ENCODE measurements around the gene DSP. TPM values are rescaled to one million over a fixed set of nuclear protein-coding genes. Genes with fewer than 3 reads are reported as not detected.

The DSP gene
- total and polyA plus RNA-seq, 4 experiments from 2014 or later: not detected

- H3K36me3 ChIP-seq (ENCODE audit: insufficient read depth, low read length): peaks cover 21% of the 10 kb centered on the region
Observed at GRCh38 chr6:7593229-7593628, 51.8 kb downstream of the DSP start.

GRCh38 chr6:7594579-7595125 lies 53.2 kb downstream of the DSP start:
- H3K27ac Mint-ChIP-seq: no peak overlapping the region
- Histone ChIP-seq H3K4me3 (ENCODE audit: low read length in 2 of 2) (no peak overlapping the region), H3K27ac (ENCODE audit: low read depth, low read length) (no peak overlapping the region), H3K27me3 (ENCODE audit: insufficient read depth, low read length) (no peaks in the 10 kb centered on the region), H3K9me3 (ENCODE audit: control insufficient read depth in 1 of 2, low read length in 2 of 2) (no peaks in the 10 kb centered on the region), H3K36me3 (ENCODE audit: insufficient read depth, low read length) (peaks cover 21% of the 10 kb centered on the region), H3K4me1 (ENCODE audit: insufficient read depth, low read length) (peaks cover 23% of the 10 kb centered on the region)
- intact Hi-C loops (cut with micrococcal nuclease): loop anchor here (10.0 kb wide), 1 partner anchor 470 kb away; the partner anchor contains the start of gene BLOC1S5
- POLR2A ChIA-PET (ENCODE audit: partially characterized antibody): no interaction called here
- peaks cover 16 to 53% of the 10 kb centered on the region in 2 donors for H3K36me3 Mint-ChIP-seq
- peaks cover 29 to 39% (median 32%) of the 10 kb centered on the region in 4 donors for H3K4me1 Mint-ChIP-seq
- no peaks in the 10 kb centered on the region for H3K27me3 Mint-ChIP-seq
- peaks cover 0 to 2% (median 0%) of the 10 kb centered on the region in 8 donors for H3K9me3 Mint-ChIP-seq
- DNase-seq: no peak
- CTCF ChIA-PET (ENCODE audit: partially characterized antibody): no interaction called here
- H3K4me3 Mint-ChIP-seq: no peak overlapping the region

More at GRCh38 chr6:7593229-7593628, 51.8 kb downstream of the DSP start:
- no peak overlapping the region for H3K4me3 ChIP-seq (ENCODE audit: low read length in 2 of 2)
- H3K4me1 ChIP-seq (ENCODE audit: insufficient read depth, low read length): peaks cover 31% of the 10 kb centered on the region
- H3K27me3 Mint-ChIP-seq: no peaks in the 10 kb centered on the region
- no peak for DNase-seq
- intact Hi-C loops (cut with micrococcal nuclease): loop anchor here (10.0 kb wide), 1 partner anchor 472 kb away; the partner anchor contains the start of gene BLOC1S5
- H3K36me3 Mint-ChIP-seq: peaks cover 4 to 44% of the 10 kb centered on the region in 2 donors
- no peak overlapping the region for H3K4me3 Mint-ChIP-seq
- H3K9me3 Mint-ChIP-seq: peaks cover 0 to 2% (median 0%) of the 10 kb centered on the region in 8 donors
- no peaks in the 10 kb centered on the region for H3K27me3 ChIP-seq (ENCODE audit: insufficient read depth, low read length)
- ChIA-PET POLR2A (ENCODE audit: partially characterized antibody) (no interaction called here), CTCF (ENCODE audit: partially characterized antibody) (no interaction called here)
- no peaks in the 10 kb centered on the region for H3K9me3 ChIP-seq (ENCODE audit: control insufficient read depth in 1 of 2, low read length in 2 of 2)
- no peak overlapping the region for H3K27ac ChIP-seq (ENCODE audit: low read depth, low read length)
- H3K27ac Mint-ChIP-seq: peak overlapping the region in 3 of 7 donors; percentile 0 to 16 (median 4)
- peaks cover 34 to 46% (median 39%) of the 10 kb centered on the region in 4 donors for H3K4me1 Mint-ChIP-seq

GRCh38 chr6:7604003-7604402 lies 62.5 kb downstream of the DSP start:
- no peaks in the 10 kb centered on the region for H3K9me3 Mint-ChIP-seq
- ChIA-PET POLR2A (ENCODE audit: partially characterized antibody) (no interaction called here), CTCF (ENCODE audit: partially characterized antibody) (interaction anchor here (0.6 to 3.3 kb wide), 5 partner anchors 10 to 329 kb away, joined by 3 to 15 read pairs (median 5); no protein-coding TSS in a partner anchor)
- no peaks in the 10 kb centered on the region for H3K9me3 ChIP-seq (ENCODE audit: control insufficient read depth in 1 of 2, low read length in 2 of 2)
- no peak overlapping the region for H3K4me3 Mint-ChIP-seq
- H3K27me3 Mint-ChIP-seq: no peaks in the 10 kb centered on the region
- peak overlapping the region in 4 of 7 donors; percentile 23 to 70 (median 38) for H3K27ac Mint-ChIP-seq
- no peak overlapping the region for H3K27ac ChIP-seq (ENCODE audit: low read depth, low read length)
- no peak for DNase-seq
- H3K36me3 Mint-ChIP-seq: peaks cover 55 to 82% of the 10 kb centered on the region in 2 donors
- H3K4me1 ChIP-seq (ENCODE audit: insufficient read depth, low read length): no peaks in the 10 kb centered on the region
- peaks cover 71% of the 10 kb centered on the region for H3K36me3 ChIP-seq (ENCODE audit: insufficient read depth, low read length)
- no peak overlapping the region for H3K4me3 ChIP-seq (ENCODE audit: low read length in 2 of 2)
- no peaks in the 10 kb centered on the region for H3K27me3 ChIP-seq (ENCODE audit: insufficient read depth, low read length)
- intact Hi-C loops (cut with micrococcal nuclease): no loop called here
- no peaks in the 10 kb centered on the region for H3K4me1 Mint-ChIP-seq

- CTCF ChIA-PET (ENCODE audit: partially characterized antibody): interaction anchor here (0.6 to 3.3 kb wide), 4 partner anchors 10 to 330 kb away, joined by 3 to 15 read pairs (median 8); no protein-coding TSS in a partner anchor
- no peak overlapping the region for H3K4me3 Mint-ChIP-seq
- no peaks in the 10 kb centered on the region for H3K4me1 Mint-ChIP-seq
Observed at GRCh38 chr6:7604506-7604905, 63.0 kb downstream of the DSP start.

GRCh38 chr6:7615611-7616383 lies 74.3 kb downstream of the DSP start:
- intact Hi-C loops (cut with micrococcal nuclease): loop anchor here (1.0 kb wide), 2 partner anchors 339 to 939 kb away; no protein-coding TSS in a partner anchor
- Mint-ChIP-seq H3K27ac (peak overlapping the region in 2 of 7 donors; percentile 13 to 71), H3K4me1 (peaks cover 5 to 7% (median 6%) of the 10 kb centered on the region in 4 donors), H3K36me3 (peaks cover 6 to 21% of the 10 kb centered on the region in 2 donors), H3K27me3 (peaks cover 0 to 3% of the 10 kb centered on the region in 2 donors), H3K4me3 (peak overlapping the region; percentile 1 to 63 (median 16)), H3K9me3 (no peaks in the 10 kb centered on the region)
- Histone ChIP-seq H3K27me3 (ENCODE audit: insufficient read depth, low read length) (no peaks in the 10 kb centered on the region), H3K27ac (ENCODE audit: low read depth, low read length) (no peak overlapping the region), H3K4me3 (ENCODE audit: low read length in 2 of 2) (no peak overlapping the region), H3K9me3 (ENCODE audit: control insufficient read depth in 1 of 2, low read length in 2 of 2) (no peaks in the 10 kb centered on the region), H3K36me3 (ENCODE audit: insufficient read depth, low read length) (no peaks in the 10 kb centered on the region), H3K4me1 (ENCODE audit: insufficient read depth, low read length) (peaks cover 4% of the 10 kb centered on the region)
- DNase-seq: peak in 4 of 5 donors; percentile 34 to 43 (median 40)
- ChIA-PET POLR2A (ENCODE audit: partially characterized antibody) (interaction anchor here (1.0 kb wide), 1 partner anchor 226 kb away, joined by 3 read pairs; the partner anchor contains the start of genes CAGE1 and RIOK1), CTCF (ENCODE audit: partially characterized antibody) (interaction anchor here (0.7 to 13.3 kb wide), 10 partner anchors 8 to 893 kb away, joined by 3 to 225 read pairs (median 5); partner anchors contain the start of gene SNRNP48)

More at GRCh38 chr6:7604506-7604905, 63.0 kb downstream of the DSP start:
- no peaks in the 10 kb centered on the region for H3K4me1 ChIP-seq (ENCODE audit: insufficient read depth, low read length)
- H3K9me3 Mint-ChIP-seq: no peaks in the 10 kb centered on the region
- H3K27ac Mint-ChIP-seq: peak overlapping the region in 3 of 7 donors; percentile 4 to 46 (median 11)
- no peaks in the 10 kb centered on the region for H3K27me3 ChIP-seq (ENCODE audit: insufficient read depth, low read length)
- peaks cover 71% of the 10 kb centered on the region for H3K36me3 ChIP-seq (ENCODE audit: insufficient read depth, low read length)
- no peak for DNase-seq
- intact Hi-C loops (cut with micrococcal nuclease): no loop called here
- no peak overlapping the region for H3K27ac ChIP-seq (ENCODE audit: low read depth, low read length)
- no peaks in the 10 kb centered on the region for H3K9me3 ChIP-seq (ENCODE audit: control insufficient read depth in 1 of 2, low read length in 2 of 2)
- POLR2A ChIA-PET (ENCODE audit: partially characterized antibody): no interaction called here
- H3K4me3 ChIP-seq (ENCODE audit: low read length in 2 of 2): no peak overlapping the region
- H3K27me3 Mint-ChIP-seq: no peaks in the 10 kb centered on the region
- peaks cover 50 to 80% of the 10 kb centered on the region in 2 donors for H3K36me3 Mint-ChIP-seq

- Histone ChIP-seq H3K4me3 (ENCODE audit: low read length in 2 of 2) (no peak overlapping the region), H3K9me3 (ENCODE audit: control insufficient read depth in 1 of 2, low read length in 2 of 2) (no peaks in the 10 kb centered on the region), H3K36me3 (ENCODE audit: insufficient read depth, low read length) (no peaks in the 10 kb centered on the region), H3K4me1 (ENCODE audit: insufficient read depth, low read length) (peaks cover 4% of the 10 kb centered on the region), H3K27ac (ENCODE audit: low read depth, low read length) (no peak overlapping the region), H3K27me3 (ENCODE audit: insufficient read depth, low read length) (no peaks in the 10 kb centered on the region)
- Mint-ChIP-seq H3K9me3 (no peaks in the 10 kb centered on the region), H3K27ac (peak overlapping the region in 2 of 7 donors; percentile 26 to 40), H3K4me1 (peaks cover 5 to 7% (median 6%) of the 10 kb centered on the region in 4 donors), H3K36me3 (peaks cover under 1 to 6% of the 10 kb centered on the region in 2 donors), H3K4me3 (no peak overlapping the region), H3K27me3 (peaks cover 0 to 6% of the 10 kb centered on the region in 2 donors)
- CTCF ChIA-PET (ENCODE audit: partially characterized antibody): interaction anchor here (1.6 to 13.3 kb wide), 3 partner anchors 12 to 941 kb away, joined by 3 to 225 read pairs (median 5); no protein-coding TSS in a partner anchor
- POLR2A ChIA-PET (ENCODE audit: partially characterized antibody): interaction anchor here (0.6 kb wide), 1 partner anchor 340 kb away, joined by 3 read pairs; no protein-coding TSS in a partner anchor
- DNase-seq: no peak
- intact Hi-C loops (cut with micrococcal nuclease): no loop called here
Observed at GRCh38 chr6:7617801-7618764, 76.6 kb downstream of the DSP start.

All from CD4-positive, alpha-beta memory T cell (primary cell).